OCI-LY1 (cell line): ENCODE results near the gene CHST8.

Experiments
- H2AFZ ChIP-seq: fragments of 200-600 bp; sonication (generic), shearing (Covaris generic); 2 replicates; pipeline ENCODE4 v1.6.0; 2014; ENCODE audit warnings: antibody characterized with exemption, mild to moderate bottlenecking, low read length
- H3F3A ChIP-seq: fragments of 200-600 bp; sonication (generic), shearing (Covaris generic); 2 replicates; pipeline ENCODE4 v1.6.0; 2014; ENCODE audit warnings: mild to moderate bottlenecking, antibody characterized with exemption, low read length, moderate library complexity; ENCODE audit not compliant: insufficient read depth
- H3K27ac ChIP-seq: fragments of 200-600 bp; sonication (generic); 2 replicates; pipeline ENCODE4 v1.5.1; 2014; ENCODE audit warnings: low read length, mixed run types, mild to moderate bottlenecking, low read depth; ENCODE audit not compliant: poor library complexity, severe bottlenecking
- H3K27me3 ChIP-seq: fragments of 200-600 bp; sonication (generic); 2 replicates; pipeline ENCODE4 v1.6.0; 2014; ENCODE audit warnings: antibody characterized with exemption, mild to moderate bottlenecking, low read length, moderate library complexity; ENCODE audit not compliant: insufficient read depth
- H3K36me3 ChIP-seq: fragments of 200-600 bp; sonication (generic); 2 replicates; pipeline ENCODE4 v1.6.1; 2014; ENCODE audit warnings: mild to moderate bottlenecking, antibody characterized with exemption, low read length, moderate library complexity, mixed read lengths; ENCODE audit not compliant: insufficient read depth
- H3K4me1 ChIP-seq: fragments of 200-600 bp; sonication (generic); 2 replicates; pipeline ENCODE4 v1.5.1; 2014; ENCODE audit warnings: mild to moderate bottlenecking, low read length, moderate library complexity; ENCODE audit not compliant: insufficient read depth, severe bottlenecking
- H3K4me2 ChIP-seq: fragments of 200-600 bp; sonication (generic), shearing (Covaris generic); 2 replicates; pipeline ENCODE4 v1.6.1; 2014; ENCODE audit warnings: low read length
- H3K4me3 ChIP-seq: fragments of 200-600 bp; sonication (generic); 2 replicates; pipeline ENCODE4 v1.5.1; 2014; ENCODE audit warnings: low read length, low read depth, mild to moderate bottlenecking, mixed read lengths; ENCODE audit not compliant: poor library complexity, severe bottlenecking
- H3K79me2 ChIP-seq: fragments of 200-600 bp; shearing (Covaris generic); 2 replicates; pipeline ENCODE4 v1.6.1; 2016; ENCODE audit warnings: mixed run types, low read length, mixed read lengths; ENCODE audit not compliant: insufficient read depth
- H3K9ac ChIP-seq: fragments of 200-600 bp; sonication (generic), shearing (Covaris generic); 2 replicates; pipeline ENCODE4 v1.6.1; 2014; ENCODE audit warnings: mild to moderate bottlenecking, low read length, mixed read lengths
- H3K9me2 ChIP-seq: fragments of 200-600 bp; sonication (generic), shearing (Covaris generic); 2 replicates; pipeline ENCODE4 v1.6.1; 2014; ENCODE audit warnings: low read depth, mild to moderate bottlenecking, low read length, mixed read lengths
- H3K9me3 ChIP-seq: fragments of 200-600 bp; shearing (Covaris generic); 2 replicates; pipeline ENCODE4 v1.6.1; 2014; ENCODE audit warnings: low read length, mixed read lengths
- H4K20me1 ChIP-seq: fragments of 200-600 bp; sonication (generic), shearing (Covaris generic); 2 replicates; pipeline ENCODE4 v1.6.0; 2016; ENCODE audit warnings: mild to moderate bottlenecking, low read length; ENCODE audit not compliant: insufficient read depth
- CTCF ChIP-seq: fragments of 200-600 bp; sonication (generic), shearing (Covaris generic); IDR thresholded peaks from 2 replicates; pipeline ENCODE4 v1.5.1; 2017; ENCODE audit warnings: mild to moderate bottlenecking, antibody characterized with exemption, low read length, moderate library complexity, mixed read lengths
- EZH2 ChIP-seq: fragments of 200-600 bp; sonication (generic), shearing (Covaris generic); IDR thresholded peaks from 2 replicates; pipeline ENCODE4 v1.8.0; 2017; ENCODE audit warnings: borderline replicate concordance, mixed run types, mild to moderate bottlenecking, antibody characterized with exemption, low read length, moderate library complexity, mixed read lengths

CHST8 gene

GRCh38 chr19:33621811-33622504, at the start of gene CHST8:
Gene CHST8, plus strand, starts transcription at chr19:33621953. Its CDS starts 67,309 bp downstream, at chr19:33689262.
- Histone ChIP-seq H3K4me2 (no peak within 1 kb of the TSS), H3K27me3 (no peaks in the 10 kb centered on the region), H3K4me1 (no peaks in the 10 kb centered on the region), H3F3A (no peaks in the 10 kb centered on the region), H3K9me3 (no peaks in the 10 kb centered on the region), H4K20me1 (no peaks in the 10 kb centered on the region), H3K27ac (no peak within 1 kb of the TSS), H3K4me3 (no peak within 1 kb of the TSS), H2AFZ (no peak within 1 kb of the TSS), H3K9me2 (no peaks in the 10 kb centered on the region), H3K36me3 (no peaks in the 10 kb centered on the region), H3K9ac (no peak within 1 kb of the TSS), H3K79me2 (no peaks in the 10 kb centered on the region)
- TF ChIP-seq CTCF, result no peak
- no peak for TF ChIP-seq EZH2

GRCh38 chr19:33572929-33573328, 48.8 kb upstream of the CHST8 start:
- H3K36me3 ChIP-seq, result no peaks in the 10 kb centered on the region
- H3K4me3 ChIP-seq, result no peak overlapping the region
- no peak overlapping the region for H3K9ac ChIP-seq
- H3K27ac ChIP-seq, result no peak overlapping the region
- H3K4me2 ChIP-seq, result no peak overlapping the region
- no peak overlapping the region for H2AFZ ChIP-seq
- TF ChIP-seq EZH2 (no peak), CTCF (no peak)
- no peaks in the 10 kb centered on the region for H4K20me1 ChIP-seq
- no peaks in the 10 kb centered on the region for H3K79me2 ChIP-seq
- peaks cover 9% of the 10 kb centered on the region for H3K9me3 ChIP-seq
- no peaks in the 10 kb centered on the region for H3K4me1 ChIP-seq
- H3K27me3 ChIP-seq, result no peaks in the 10 kb centered on the region
- H3K9me2 ChIP-seq, result no peaks in the 10 kb centered on the region
- no peaks in the 10 kb centered on the region for H3F3A ChIP-seq

- no peak overlapping the region for H3K4me3 ChIP-seq
- no peaks in the 10 kb centered on the region for H3K27me3 ChIP-seq
- H3K27ac ChIP-seq, result no peak overlapping the region
- no peaks in the 10 kb centered on the region for H3K9me2 ChIP-seq
- H3K79me2 ChIP-seq, result no peaks in the 10 kb centered on the region
- H2AFZ ChIP-seq, result no peak overlapping the region
- no peaks in the 10 kb centered on the region for H4K20me1 ChIP-seq
- H3F3A ChIP-seq, result no peaks in the 10 kb centered on the region
- peaks cover 9% of the 10 kb centered on the region for H3K9me3 ChIP-seq
- H3K9ac ChIP-seq, result no peak overlapping the region
- H3K4me1 ChIP-seq, result no peaks in the 10 kb centered on the region
- H3K4me2 ChIP-seq, result no peak overlapping the region
- no peak for TF ChIP-seq EZH2
- TF ChIP-seq CTCF, result no peak
- no peaks in the 10 kb centered on the region for H3K36me3 ChIP-seq
Observed at GRCh38 chr19:33574824-33575223, 46.9 kb upstream of the CHST8 start.
